ENCODE measurements around the gene AREL1. TPM values are rescaled to one million over a fixed set of nuclear protein-coding genes. Genes with fewer than 3 reads are reported as not detected.

AREL1 gene
- total and polyA plus RNA-seq, 2 donors (not counting 3 experiments of a cell fraction or from before 2014, with no cell fraction given), result 46.4 to 67.2 TPM

GRCh38 chr14:74682169-74682952 is 30.5 kb downstream of the AREL1 start:
- H3K9me3 ChIP-seq (replicated peaks; ENCODE audit: control insufficient read depth, insufficient read depth, low read length), result no peaks in the 10 kb centered on the region
- POLR2A ChIA-PET, result no interaction called here
- no TSS peak for BruUV-seq (replicated peaks)
- H3K27me3 ChIP-seq (ENCODE audit: control insufficient read depth in 2 of 2, insufficient read depth in 2 of 2, low read length in 2 of 2), result no peaks in the 10 kb centered on the region
- dilution Hi-C loops (cut with MboI; ENCODE audit: extremely low pct_ligation_motif_present, low sequenced_read_pairs) (no loop called here), intact Hi-C loops (cut with micrococcal nuclease) (no loop called here)
- no peak overlapping the region for H2AFZ ChIP-seq (ENCODE audit: low read depth, low read length)
- H3K79me2 ChIP-seq (ENCODE audit: control insufficient read depth, insufficient read depth, low read length), result no peaks in the 10 kb centered on the region
- FAIRE-seq, result no peak
- peaks cover 6 to 9% of the 10 kb centered on the region in 2 experiments for H3K36me3 ChIP-seq (ENCODE audit: control insufficient read depth in 2 of 2, extremely low read depth in 1 of 2, insufficient read depth in 2 of 2, low read length in 2 of 2)
- H4K20me1 ChIP-seq (replicated peaks; ENCODE audit: control insufficient read depth, extremely low read depth, insufficient read depth, low read length), result no peaks in the 10 kb centered on the region
- CTCF ChIA-PET, result interaction anchor here (2.8 kb wide), 1 partner anchor 73 kb away, joined by 10 read pairs; no protein-coding TSS in a partner anchor
- TF ChIP-seq JUN (IDR thresholded peaks at IDR 0.05; ENCODE audit: borderline replicate concordance, insufficient read depth, insufficient read length, low read depth), result no peak
- no peak overlapping the region for H3K4me2 ChIP-seq (ENCODE audit: insufficient read depth, low read length)
- H3K9me1 ChIP-seq (replicated peaks; ENCODE audit: control insufficient read depth, extremely low read depth, insufficient read depth, low read length), result no peaks in the 10 kb centered on the region
- H3K4me3 ChIP-seq (replicated peaks in 1 of 3; ENCODE audit: insufficient read depth in 1 of 3, low read depth in 1 of 3, low read length in 3 of 3), result no peak overlapping the region
- no peak for DNase-seq (ENCODE audit: low read depth, low spot score)
- H3K4me1 ChIP-seq (ENCODE audit: control insufficient read depth, extremely low read depth, insufficient read depth, low read length), result peaks cover 6% of the 10 kb centered on the region
- H3K9ac ChIP-seq (replicated peaks; ENCODE audit: extremely low read depth, insufficient read depth, low read length), result no peak overlapping the region
- H3K27ac ChIP-seq (ENCODE audit: insufficient read depth, low read depth, low read length), result no peak overlapping the region

- no peak overlapping the region for H3K9ac ChIP-seq (replicated peaks; ENCODE audit: extremely low read depth, insufficient read depth, low read length)
- H3K4me3 ChIP-seq (replicated peaks in 1 of 3; ENCODE audit: insufficient read depth in 1 of 3, low read depth in 1 of 3, low read length in 3 of 3), result no peak overlapping the region
- H3K27me3 ChIP-seq (ENCODE audit: control insufficient read depth in 2 of 2, insufficient read depth in 2 of 2, low read length in 2 of 2), result no peaks in the 10 kb centered on the region
- intact Hi-C loops (cut with micrococcal nuclease), result no loop called here
- H4K20me1 ChIP-seq (replicated peaks; ENCODE audit: control insufficient read depth, extremely low read depth, insufficient read depth, low read length), result no peaks in the 10 kb centered on the region
- FAIRE-seq, result no peak
- CTCF ChIA-PET, result interaction anchor here (1.0 kb wide), 1 partner anchor 63 kb away, joined by 3 read pairs; the partner anchor contains the start of gene LTBP2
- H3K9me1 ChIP-seq (replicated peaks; ENCODE audit: control insufficient read depth, extremely low read depth, insufficient read depth, low read length), result no peaks in the 10 kb centered on the region
- no peak for DNase-seq (ENCODE audit: low read depth, low spot score)
- H3K27ac ChIP-seq (ENCODE audit: insufficient read depth, low read depth, low read length), result no peak overlapping the region
- no peak overlapping the region for H2AFZ ChIP-seq (ENCODE audit: low read depth, low read length)
- POLR2A ChIA-PET, result no interaction called here
- TF ChIP-seq POLR2A (IDR thresholded peaks at IDR 0.05; ENCODE audit: low read depth, low read length) (no peak), POLR2AphosphoS5 (IDR thresholded peaks at IDR 0.05; ENCODE audit: insufficient read depth, low read depth, low read length) (no peak), JUN (IDR thresholded peaks at IDR 0.05; ENCODE audit: borderline replicate concordance, insufficient read depth, insufficient read length, low read depth) (no peak), MYC (IDR thresholded peaks at IDR 0.05; ENCODE audit: low read depth, low read length) (no peak), FOS (IDR thresholded peaks at IDR 0.05; ENCODE audit: borderline replicate concordance, insufficient read depth, low read length) (no peak), CTCF (IDR thresholded peaks at IDR 0.05; ENCODE audit: extremely low read depth in 1 of 2, insufficient read depth in 1 of 2, low read depth in 1 of 2, low read length in 2 of 2) (no peak), MAX (IDR thresholded peaks at IDR 0.05; ENCODE audit: insufficient read depth, insufficient read length) (no peak), GATA2 (IDR thresholded peaks at IDR 0.05; ENCODE audit: insufficient read depth, insufficient read length, low read depth, low read length) (no peak), EZH2 (IDR thresholded peaks at IDR 0.05; ENCODE audit: borderline replicate concordance, low read depth, low read length, severe bottlenecking) (no peak)
- dilution Hi-C loops (cut with MboI; ENCODE audit: extremely low pct_ligation_motif_present, low sequenced_read_pairs), result no loop called here
- H3K36me3 ChIP-seq (ENCODE audit: control insufficient read depth in 2 of 2, extremely low read depth in 1 of 2, insufficient read depth in 2 of 2, low read length in 2 of 2), result peaks cover 14 to 23% of the 10 kb centered on the region in 2 experiments
- no TSS peak for BruUV-seq (replicated peaks)
- H3K79me2 ChIP-seq (ENCODE audit: control insufficient read depth, insufficient read depth, low read length), result no peaks in the 10 kb centered on the region
- no peaks in the 10 kb centered on the region for H3K9me3 ChIP-seq (replicated peaks; ENCODE audit: control insufficient read depth, insufficient read depth, low read length)
- H3K4me1 ChIP-seq (ENCODE audit: control insufficient read depth, extremely low read depth, insufficient read depth, low read length), result peaks cover 24% of the 10 kb centered on the region
- H3K4me2 ChIP-seq (ENCODE audit: insufficient read depth, low read length), result no peak overlapping the region
These were observed 37.7 kb downstream of the AREL1 start for GRCh38 chr14:74675219-74675618.
